Spleen (tissue), 11 donors: Measurements from ENCODE around the gene TRIM69. TPM values are rescaled to one million over a fixed set of nuclear protein-coding genes. Genes with fewer than 3 reads are reported as not detected.
A peak's percentile ranks its signal among the peaks of the same experiment; 100 is the strongest.

Experiments used
- DNase-seq: peaks from one replicate; pipeline ENCODE4 v3.0.0-alpha.2; 2020
- H3K27ac ChIP-seq, 8 donors: fragments of 200-600 bp; sonication (generic) in 7 of 8; 1 replicate in 4 of 8; 2 replicates in 4 of 8; pipeline versions ENCODE4 v1.5.0 to v1.8.0; 2016 to 2021; ENCODE audit warnings: inconsistent platforms in 4 of 8, mild to moderate bottlenecking in 4 of 8, moderate library complexity in 1 of 8
- H3K27me3 ChIP-seq, 7 donors: fragments of 200-600 bp; sonication (generic) in 6 of 7; replicated peaks in 1 of 7; 1 replicate in 4 of 7; 2 replicates in 3 of 7; pipeline versions ENCODE4 v1.5.0 to v1.8.0; 2016 to 2021; ENCODE audit warnings: inconsistent platforms in 3 of 7, mild to moderate bottlenecking in 1 of 7
- H3K36me3 ChIP-seq, 6 donors: fragments of 200-600 bp; sonication (generic) in 5 of 6; 1 replicate in 4 of 6; 2 replicates in 2 of 6; pipeline versions ENCODE4 v1.5.0 to v1.8.0; 2016 to 2021; ENCODE audit warnings: inconsistent platforms in 2 of 6
- H3K4me1 ChIP-seq, 6 donors: fragments of 200-600 bp; sonication (generic) in 5 of 6; 1 replicate in 3 of 6; 2 replicates in 3 of 6; pipeline versions ENCODE4 v1.5.0 to v1.8.0; 2016 to 2021; ENCODE audit warnings: inconsistent platforms in 3 of 6
- H3K4me3 ChIP-seq, 8 donors: fragments of 200-600 bp; sonication (generic) in 7 of 8; 1 replicate in 4 of 8; 2 replicates in 4 of 8; pipeline versions ENCODE4 v1.5.0 to v1.8.0; 2016 to 2021; ENCODE audit warnings: inconsistent platforms in 4 of 8, mild to moderate bottlenecking in 4 of 8, moderate library complexity in 2 of 8
- H3K9me3 ChIP-seq, 8 donors: fragments of 200-600 bp; sonication (generic) in 7 of 8; 1 replicate in 4 of 8; 2 replicates in 4 of 8; pipeline versions ENCODE4 v1.5.0 to v1.8.0; 2016 to 2021; ENCODE audit warnings: inconsistent platforms in 4 of 8
- POLR2A ChIP-seq, 3 donors: fragments of 450-650 bp; IDR thresholded peaks; one replicate each; pipeline ENCODE4 v1.5.1; 2017; ENCODE audit warnings: antibody characterized with exemption in 3 of 3, mild to moderate bottlenecking in 1 of 3
- POLR2AphosphoS5 ChIP-seq, 3 donors: sonication (generic); formaldehyde crosslinking; IDR thresholded peaks; one replicate each; pipeline ENCODE4 v1.5.1; 2017; ENCODE audit warnings: antibody characterized with exemption in 3 of 3
- WGBS, 5 donors: extraction: QIAGEN DNeasy Blood & Tissue Kit in 3 of 5; methylation state at CpG; one replicate each; pipeline versions ENCODE4 v1.1.5 to v1.1.7; 2013 to 2018; 5-methylcytosine and 5-hydroxymethylcytosine counted together
- intact Hi-C: fragments of 100-400 bp; cut with DNase I; formaldehyde crosslinking; loops from one replicate; pipeline ENCODE4 v1.15.0; 2023; ENCODE audit warnings: low total_unique reads
- polyA plus RNA-seq, 3 donors: library from polyadenylated mRNA; stranded (reverse); fragments of 200-250 nt; gene quantifications; one replicate each; pipeline ENCODE4 v1.2.1, GENCODE V29; 2013
- total RNA-seq, 7 donors: library from RNA; depleted of rRNA in 3 of 7; stranded (reverse); fragments of >200 nt in 3 of 7; fragmentation: NEBNext Ultra II Directional in 4 of 7; extraction: Animal tissue kit (Norgen Biotek cat#: 25700) in 4 of 7; gene quantifications; one replicate each; pipeline versions ENCODE4 v1.1.0 to v1.2.1, GENCODE V29; 2016 to 2021
- TF ChIP-seq, protein P1 (sequence below), 11 experiments: fragments of 200-600 bp in 7 of 11; fragments of 450-650 bp in 4 of 11; sonication (generic) in 4 of 11; IDR thresholded peaks in 8 of 11; conservative IDR thresholded peaks in 3 of 11; 1 replicate in 7 of 11; 2 replicates in 4 of 11; pipeline versions ENCODE4 v1.4.0 to v1.8.0; 2016 to 2021; ENCODE audit warnings: antibody characterized with exemption in 11 of 11, inconsistent platforms in 4 of 11, mild to moderate bottlenecking in 1 of 11
- donor health status: healthy with polysubstance abuse.
- donor health status: DM: no; HTN: no; CAD: no; lungs with moderate emphysema.
- donor health status: DM: no; HTN: no; CAD: no.
- donor health status: Bipolar disorder and iron deficiency.
- donor health status: healthy.
- donor health status: DM: no; HTN: no; CAD: no.
- donor health status: DM: yes; HTN: yes; CAD: no.

TRIM69 gene
- total and polyA plus RNA-seq, 10 donors = 16.4 to 54.9 (median 44.7) TPM

DNA sequence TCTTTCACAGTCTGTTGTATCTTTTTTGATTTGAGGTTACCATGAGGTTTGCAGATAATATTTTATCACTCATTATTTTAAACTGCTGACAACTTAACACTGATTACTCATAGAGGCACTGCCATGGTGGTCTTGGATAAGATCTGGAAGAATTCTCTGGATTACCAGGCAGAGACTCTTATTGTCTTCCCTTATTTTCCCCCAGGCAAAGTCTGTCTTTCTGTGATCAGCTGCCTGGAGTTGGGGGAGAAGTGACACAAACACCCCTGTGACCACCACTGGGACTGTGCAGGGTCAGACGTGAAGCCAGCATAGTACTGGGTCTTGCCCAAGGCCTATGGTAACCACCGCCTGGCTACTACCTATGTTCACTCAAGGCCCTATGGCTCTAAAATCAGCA is 29.9 kb upstream of the TRIM69 start:
- intact Hi-C loops = no loop called here
- no peak for DNase-seq
- Histone ChIP-seq H3K27ac (no peak overlapping the region), H3K4me1 (peaks cover 8 to 33% (median 14%) of the 10 kb centered on the region in 6 donors), H3K27me3 (no peaks in the 10 kb centered on the region), H3K36me3 (peaks cover 0 to 17% (median 0%) of the 10 kb centered on the region in 6 donors), H3K4me3 (no peak overlapping the region), H3K9me3 (peaks cover 0 to 25% (median 8%) of the 10 kb centered on the region in 8 donors)
- TF ChIP-seq POLR2A (IDR thresholded peaks at IDR 0.05) = no peak
- no peak for TF ChIP-seq POLR2AphosphoS5 (IDR thresholded peaks at IDR 0.05)
- TF ChIP-seq, protein P1, sequence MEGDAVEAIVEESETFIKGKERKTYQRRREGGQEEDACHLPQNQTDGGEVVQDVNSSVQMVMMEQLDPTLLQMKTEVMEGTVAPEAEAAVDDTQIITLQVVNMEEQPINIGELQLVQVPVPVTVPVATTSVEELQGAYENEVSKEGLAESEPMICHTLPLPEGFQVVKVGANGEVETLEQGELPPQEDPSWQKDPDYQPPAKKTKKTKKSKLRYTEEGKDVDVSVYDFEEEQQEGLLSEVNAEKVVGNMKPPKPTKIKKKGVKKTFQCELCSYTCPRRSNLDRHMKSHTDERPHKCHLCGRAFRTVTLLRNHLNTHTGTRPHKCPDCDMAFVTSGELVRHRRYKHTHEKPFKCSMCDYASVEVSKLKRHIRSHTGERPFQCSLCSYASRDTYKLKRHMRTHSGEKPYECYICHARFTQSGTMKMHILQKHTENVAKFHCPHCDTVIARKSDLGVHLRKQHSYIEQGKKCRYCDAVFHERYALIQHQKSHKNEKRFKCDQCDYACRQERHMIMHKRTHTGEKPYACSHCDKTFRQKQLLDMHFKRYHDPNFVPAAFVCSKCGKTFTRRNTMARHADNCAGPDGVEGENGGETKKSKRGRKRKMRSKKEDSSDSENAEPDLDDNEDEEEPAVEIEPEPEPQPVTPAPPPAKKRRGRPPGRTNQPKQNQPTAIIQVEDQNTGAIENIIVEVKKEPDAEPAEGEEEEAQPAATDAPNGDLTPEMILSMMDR (IDR thresholded peaks at IDR 0.05 in 8 of 11, conservative IDR thresholded peaks at IDR 0.05 in 3 of 11) = no peak
- 96 to 100% (median 100%) methylated on average over 2 of the region's 2 CpGs for WGBS, 5 donors

DNA sequence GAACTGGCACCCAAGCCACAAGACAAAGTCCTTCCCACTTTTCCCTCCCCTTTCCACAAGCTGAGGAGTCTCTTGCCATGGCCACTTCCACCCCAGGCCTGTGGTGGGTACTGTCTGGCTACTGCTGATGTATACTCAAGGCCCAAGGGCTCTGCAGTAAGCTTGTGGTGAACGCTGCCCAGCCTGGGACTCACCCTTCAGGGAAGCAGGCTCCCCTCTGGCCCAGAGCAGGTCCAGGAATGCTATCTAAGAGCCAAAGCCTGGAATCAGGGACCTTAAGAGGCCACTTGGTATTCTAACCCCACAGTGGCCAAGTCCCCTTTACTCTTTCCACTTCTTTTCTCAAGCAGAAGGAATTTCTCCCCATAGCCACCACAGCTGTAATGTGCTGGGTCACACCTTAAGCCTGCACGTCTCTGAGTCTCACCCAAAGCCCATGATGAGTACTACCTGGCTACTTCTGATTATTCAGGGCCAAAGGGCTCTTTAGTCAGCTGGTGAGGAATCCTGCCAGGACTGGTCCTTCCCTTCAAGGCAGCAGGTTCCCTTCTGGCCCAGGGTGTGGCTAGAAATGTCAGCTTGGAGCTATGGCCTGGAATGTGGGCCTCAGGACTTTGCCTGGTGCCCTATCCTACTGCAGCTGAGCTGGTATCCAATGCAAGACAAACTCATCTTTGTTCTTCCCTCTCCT is 29.2 kb upstream of the TRIM69 start:
- intact Hi-C loops = no loop called here
- Histone ChIP-seq H3K4me3 (no peak overlapping the region), H3K27ac (no peak overlapping the region), H3K36me3 (peaks cover 0 to 17% (median 0%) of the 10 kb centered on the region in 6 donors), H3K27me3 (no peaks in the 10 kb centered on the region), H3K4me1 (peaks cover 8 to 33% (median 14%) of the 10 kb centered on the region in 6 donors), H3K9me3 (peaks cover 0 to 19% (median 4%) of the 10 kb centered on the region in 8 donors)
- TF ChIP-seq, protein P1 (IDR thresholded peaks at IDR 0.05 in 8 of 11, conservative IDR thresholded peaks at IDR 0.05 in 3 of 11) = no peak
- TF ChIP-seq POLR2AphosphoS5 (IDR thresholded peaks at IDR 0.05) (no peak), POLR2A (IDR thresholded peaks at IDR 0.05) (no peak)
- 96 to 100% (median 97%) methylated on average over 1 to 2 of the region's 2 CpGs for WGBS, 5 donors
- DNase-seq = no peak

DNA sequence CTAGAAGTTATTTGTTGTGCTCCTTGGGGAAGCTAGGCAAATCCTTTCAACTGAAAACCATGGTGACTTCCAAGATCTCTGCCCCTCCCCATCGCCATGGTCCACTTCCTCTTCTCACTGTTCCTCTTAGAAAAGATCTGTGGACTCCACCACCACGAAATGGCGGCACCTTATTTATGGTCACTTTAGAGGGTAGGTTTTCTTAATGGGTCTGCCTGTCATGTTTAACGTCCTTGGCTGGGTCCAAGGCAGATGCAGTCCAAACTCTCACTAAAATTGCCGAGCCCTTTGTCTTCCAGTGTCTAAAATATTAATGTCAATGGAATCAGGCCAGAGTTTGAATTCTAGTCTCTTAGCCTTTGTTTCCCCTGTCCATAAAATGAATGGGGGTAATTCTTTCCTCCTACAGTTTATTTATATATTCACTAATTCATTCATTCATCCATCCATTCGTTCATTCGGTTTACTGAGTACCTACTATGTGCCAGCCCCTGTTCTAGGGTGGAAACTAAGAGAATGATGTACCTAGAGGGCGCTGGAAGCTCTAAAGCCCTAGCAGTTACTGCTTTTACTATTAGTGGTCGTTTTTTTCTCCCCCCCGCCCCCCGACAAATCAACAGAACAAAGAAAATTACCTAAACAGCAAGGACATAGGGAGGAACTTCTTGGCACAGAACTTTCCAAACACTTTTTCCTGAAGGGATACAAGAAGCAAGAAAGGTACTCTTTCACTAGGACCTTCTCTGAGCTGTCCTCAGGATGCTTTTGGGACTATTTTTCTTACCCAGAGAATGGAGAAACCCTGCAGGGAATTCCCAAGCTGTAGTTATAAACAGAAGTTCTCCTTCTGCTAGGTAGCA is 25.9 kb upstream of the TRIM69 start:
- intact Hi-C loops = loop anchor here (5.0 kb wide), 1 partner anchor 43 kb away; no protein-coding TSS in a partner anchor
- WGBS, 5 donors = 3 to 11% (median 8%) methylated on average over 11 of the region's 11 CpGs
- DNase-seq = peak; percentile 88

More for the DNA sequence above, 25.9 kb upstream of the TRIM69 start:
- TF ChIP-seq, protein P1 (IDR thresholded peaks at IDR 0.05 in 8 of 11, conservative IDR thresholded peaks at IDR 0.05 in 3 of 11) = peak in 7 of 11 experiments; percentile 18 to 50 (median 35)
- peak in 1 of 3 donors; percentile 13 for TF ChIP-seq POLR2A (IDR thresholded peaks at IDR 0.05)
- TF ChIP-seq POLR2AphosphoS5 (IDR thresholded peaks at IDR 0.05) = peak in 1 of 3 donors; percentile 53
- Histone ChIP-seq H3K9me3 (no peaks in the 10 kb centered on the region), H3K4me1 (peaks cover 17 to 58% (median 35%) of the 10 kb centered on the region in 6 donors), H3K4me3 (peak overlapping the region; percentile 68 to 96 (median 89)), H3K27me3 (no peaks in the 10 kb centered on the region), H3K36me3 (peaks cover 0 to 50% (median 14%) of the 10 kb centered on the region in 6 donors), H3K27ac (peak overlapping the region; percentile 98 to 100 (median 100))
